Jurkat, Clone E6-1 (cell line): ENCODE data around the gene WNK2.

Source experiments
- DNase-seq: peaks from one replicate; pipeline ENCODE4 v3.0.0-alpha.2; 2011; ENCODE audit warnings: low read depth, low spot score
- H3K4me3 ChIP-seq: 2 replicates; pipeline ENCODE4 v1.5.1; 2011; ENCODE audit warnings: mild to moderate bottlenecking, low read length, control low read depth, moderate library complexity

The WNK2 gene

DNA sequence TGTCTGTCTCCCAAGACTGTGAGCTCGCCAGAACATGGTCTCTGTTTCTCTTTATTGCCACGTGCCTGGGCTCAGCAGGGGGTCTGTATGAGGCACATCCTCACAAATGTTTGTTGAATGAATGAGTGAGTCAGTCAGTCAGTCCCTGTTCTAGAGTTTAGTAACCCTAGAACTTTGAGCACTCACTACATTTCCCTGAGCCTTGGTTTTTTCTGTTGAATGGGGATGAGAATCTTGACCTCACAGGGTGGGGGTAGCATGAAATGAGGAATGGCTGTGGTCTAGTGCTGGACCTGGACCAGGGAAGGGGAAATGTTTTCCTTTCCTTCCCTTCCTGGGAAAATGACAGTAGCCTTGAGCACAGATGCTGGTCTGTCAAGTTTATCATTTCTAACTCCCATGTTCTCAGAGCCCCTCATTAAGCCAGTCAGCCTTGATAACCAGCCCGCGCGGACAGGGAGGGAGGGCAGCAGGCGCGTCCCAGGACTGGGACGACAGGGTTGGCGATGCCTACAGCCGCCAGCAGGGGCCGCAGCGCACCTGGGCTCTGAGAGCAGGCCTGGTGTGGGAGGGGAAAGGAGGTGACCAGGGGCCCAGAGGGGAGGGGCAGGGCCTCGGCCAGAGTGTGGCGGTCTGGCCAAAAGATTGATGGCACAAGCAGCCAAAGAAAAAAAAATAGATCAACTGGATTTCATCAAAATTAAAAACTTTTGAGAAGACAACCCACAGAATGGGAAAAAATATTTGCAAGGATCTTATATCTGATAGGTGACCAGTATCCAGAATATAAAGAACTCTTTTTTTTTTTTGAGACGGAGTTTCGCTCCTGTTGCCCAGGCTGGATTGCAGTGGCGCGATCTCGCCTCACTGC lies 24.1 kb upstream of the WNK2 start:
- no peak overlapping the region for H3K4me3 ChIP-seq
- no peak for DNase-seq

DNA sequence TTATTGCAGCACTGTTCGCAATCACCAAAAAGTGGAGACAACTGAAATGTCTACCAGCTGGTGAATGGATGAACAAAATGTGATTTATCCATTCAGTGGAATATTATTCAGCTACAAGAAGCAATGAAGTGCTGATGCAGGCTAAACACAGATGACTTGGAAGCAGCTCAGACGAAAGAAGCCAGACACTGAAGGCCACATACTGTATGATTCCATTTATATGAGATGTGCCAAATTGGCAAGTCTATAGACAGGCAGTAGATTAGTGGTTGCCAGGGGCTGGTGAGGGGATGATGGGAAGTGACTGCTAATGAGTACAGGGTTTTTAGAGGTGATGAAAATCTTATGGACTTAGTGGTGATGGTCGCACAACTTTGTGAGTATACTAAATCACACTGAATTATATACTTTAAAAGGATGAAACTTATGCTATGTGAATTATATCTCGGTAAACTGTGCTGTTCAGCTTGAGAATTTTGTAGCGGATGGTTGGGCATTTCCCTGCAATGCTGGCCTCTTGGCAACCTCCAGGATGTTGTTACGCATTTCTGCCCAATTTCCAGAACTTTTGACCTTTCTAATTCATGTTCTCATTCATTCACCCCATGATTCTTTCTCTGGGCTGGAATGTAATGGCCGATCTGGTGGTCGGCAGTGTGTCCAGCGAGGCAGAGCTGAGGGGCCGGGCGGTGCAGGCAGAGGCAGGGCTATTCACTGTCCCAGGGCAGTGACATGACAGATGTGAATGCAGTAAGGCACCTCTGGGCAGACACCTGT lies 22.0 kb upstream of the WNK2 start:
- no peak overlapping the region for H3K4me3 ChIP-seq
- no peak for DNase-seq

DNA sequence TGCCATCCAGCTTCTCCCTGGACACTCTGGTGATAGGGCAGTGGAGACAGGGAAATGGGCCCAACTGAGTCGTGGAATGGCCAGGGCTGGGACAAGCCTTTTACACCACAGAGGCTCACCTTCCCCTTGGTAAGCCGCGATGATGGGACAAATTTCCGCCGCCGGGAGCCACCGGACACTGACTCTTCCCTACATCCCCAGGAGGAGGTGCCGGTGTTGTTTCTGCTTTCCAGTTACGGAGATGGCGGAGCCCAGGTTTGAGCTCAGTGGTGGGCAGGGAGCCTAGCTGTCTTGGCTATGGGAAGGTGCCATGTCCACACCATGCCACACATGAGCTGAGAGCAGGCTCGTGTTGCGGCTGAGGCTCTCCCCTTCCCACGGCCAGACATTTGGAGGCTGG lies 19.9 kb upstream of the WNK2 start:
- no peak overlapping the region for H3K4me3 ChIP-seq
- DNase-seq: no peak

DNA sequence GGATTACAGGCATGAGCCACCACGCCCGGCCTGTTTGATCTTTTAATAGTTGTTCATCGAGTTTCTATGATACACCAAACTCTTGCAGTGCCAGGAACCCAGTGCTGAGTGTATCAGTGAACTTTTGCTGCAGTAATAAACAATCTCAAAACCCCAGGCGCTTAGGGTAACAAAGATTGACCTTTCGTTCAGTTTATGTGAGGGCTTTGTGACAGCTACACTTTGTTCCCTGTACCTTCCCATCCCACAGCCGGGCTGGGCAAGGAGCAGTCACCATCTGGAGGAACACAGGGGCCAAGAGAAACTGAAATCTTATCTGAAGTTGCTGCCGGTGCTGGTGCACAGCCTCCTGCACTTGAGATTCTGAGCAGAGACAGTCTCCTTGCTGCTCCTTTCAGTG lies 17.2 kb upstream of the WNK2 start:
- no peak overlapping the region for H3K4me3 ChIP-seq
- no peak for DNase-seq

DNA sequence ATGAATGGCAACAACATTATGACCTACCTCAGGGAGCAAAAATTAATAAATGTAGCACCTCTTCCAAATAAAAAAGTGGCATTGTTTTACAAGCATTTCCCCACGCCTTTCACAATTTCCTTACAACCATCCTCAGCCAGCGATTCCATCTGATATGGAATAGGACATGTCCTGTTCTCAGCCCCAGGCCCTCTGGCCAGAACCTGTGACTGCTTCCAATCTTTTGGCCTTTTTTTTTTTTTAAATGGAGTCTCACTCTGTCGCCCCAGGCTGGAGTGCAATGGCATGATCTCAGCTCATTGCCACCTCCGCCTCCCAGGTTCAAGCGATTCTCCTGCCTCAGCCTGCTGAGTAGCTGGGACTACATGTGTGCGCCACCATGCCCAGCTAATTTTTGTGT lies 16.8 kb upstream of the WNK2 start:
- DNase-seq: no peak

DNA sequence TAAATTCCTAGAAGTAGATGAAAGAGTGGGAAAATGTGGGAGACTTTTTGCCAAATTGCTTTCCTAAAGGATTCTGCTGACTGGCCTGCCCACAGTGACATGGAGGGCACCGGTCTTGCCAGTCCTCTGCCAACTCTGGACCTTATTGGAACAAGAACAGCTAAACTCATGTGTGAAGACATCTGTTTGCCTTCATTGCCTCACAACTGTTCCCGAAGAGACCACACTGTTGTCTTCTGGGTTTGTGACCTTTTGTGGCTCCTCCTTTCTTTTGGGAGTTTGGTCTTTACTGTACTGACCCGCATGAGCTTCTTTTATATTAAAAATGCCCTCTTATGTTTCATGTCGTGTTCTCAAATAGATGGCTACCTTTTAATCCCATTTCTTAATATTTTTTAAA lies 16.1 kb upstream of the WNK2 start:
- H3K4me3 ChIP-seq: no peak overlapping the region
- DNase-seq: no peak

More for the DNA sequence above, 16.8 kb upstream of the WNK2 start:
- H3K4me3 ChIP-seq: no peak overlapping the region

DNA sequence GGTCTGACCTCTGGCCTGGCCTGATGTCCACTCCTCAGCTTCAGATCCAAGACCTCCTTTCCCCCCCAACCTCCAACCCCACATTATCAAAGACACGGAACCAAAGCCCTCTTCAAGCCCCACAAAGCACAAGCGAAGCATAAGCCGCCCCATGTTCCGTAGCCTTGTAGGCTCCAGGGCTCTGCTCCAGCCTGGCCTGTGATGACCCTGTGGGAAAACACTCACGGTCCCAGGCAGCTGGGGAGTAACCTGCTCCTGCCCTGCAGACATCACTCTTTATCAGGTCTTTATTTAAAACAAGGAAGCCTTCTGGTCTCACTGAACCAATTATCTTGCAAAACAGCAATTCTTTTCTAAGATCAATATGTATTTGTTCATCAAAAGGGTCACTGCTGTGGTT lies 15.4 kb upstream of the WNK2 start:
- H3K4me3 ChIP-seq: no peak overlapping the region
- DNase-seq: no peak

DNA sequence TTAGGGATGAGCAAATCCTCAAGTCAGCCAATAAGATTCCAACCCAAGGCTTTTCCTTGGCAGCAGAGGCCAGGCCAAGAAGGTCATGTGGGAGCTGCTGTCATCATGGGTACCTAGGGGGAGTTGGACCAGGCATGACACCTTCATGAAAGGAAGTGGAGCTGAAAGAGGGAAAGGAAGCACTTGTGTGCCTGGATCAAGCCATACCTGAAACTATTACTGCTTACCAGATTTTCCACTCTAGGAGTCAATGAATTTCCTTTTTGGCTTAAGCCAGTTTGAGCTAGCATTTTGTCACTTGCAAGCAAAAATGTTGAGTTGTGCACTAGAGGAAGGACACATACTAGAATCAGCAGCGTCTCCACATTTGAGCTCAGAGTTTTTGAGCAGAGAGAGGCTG lies 14.5 kb upstream of the WNK2 start:
- no peak for DNase-seq

DNA sequence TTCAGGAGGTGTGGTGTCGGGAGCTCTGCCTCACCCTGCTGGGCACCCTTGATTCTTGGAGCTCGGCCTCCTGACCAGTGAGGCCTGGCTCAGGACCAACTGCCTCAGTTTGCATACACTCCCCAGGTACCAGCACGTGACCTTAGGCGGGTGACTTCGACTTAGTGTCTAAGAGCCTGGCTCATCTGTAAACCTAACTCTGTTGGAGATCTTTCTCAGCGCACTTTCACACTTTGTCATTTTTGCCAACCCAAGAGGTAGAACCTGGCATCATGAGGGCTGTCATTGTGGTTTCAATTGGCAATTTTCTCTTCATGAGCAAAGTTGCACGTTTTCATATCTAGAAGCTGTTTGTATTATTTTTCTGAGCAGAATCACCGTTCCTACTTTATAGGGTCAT lies 13.4 kb upstream of the WNK2 start:
- no peak for DNase-seq
- no peak overlapping the region for H3K4me3 ChIP-seq

More for the DNA sequence above, 14.5 kb upstream of the WNK2 start:
- H3K4me3 ChIP-seq: no peak overlapping the region

DNA sequence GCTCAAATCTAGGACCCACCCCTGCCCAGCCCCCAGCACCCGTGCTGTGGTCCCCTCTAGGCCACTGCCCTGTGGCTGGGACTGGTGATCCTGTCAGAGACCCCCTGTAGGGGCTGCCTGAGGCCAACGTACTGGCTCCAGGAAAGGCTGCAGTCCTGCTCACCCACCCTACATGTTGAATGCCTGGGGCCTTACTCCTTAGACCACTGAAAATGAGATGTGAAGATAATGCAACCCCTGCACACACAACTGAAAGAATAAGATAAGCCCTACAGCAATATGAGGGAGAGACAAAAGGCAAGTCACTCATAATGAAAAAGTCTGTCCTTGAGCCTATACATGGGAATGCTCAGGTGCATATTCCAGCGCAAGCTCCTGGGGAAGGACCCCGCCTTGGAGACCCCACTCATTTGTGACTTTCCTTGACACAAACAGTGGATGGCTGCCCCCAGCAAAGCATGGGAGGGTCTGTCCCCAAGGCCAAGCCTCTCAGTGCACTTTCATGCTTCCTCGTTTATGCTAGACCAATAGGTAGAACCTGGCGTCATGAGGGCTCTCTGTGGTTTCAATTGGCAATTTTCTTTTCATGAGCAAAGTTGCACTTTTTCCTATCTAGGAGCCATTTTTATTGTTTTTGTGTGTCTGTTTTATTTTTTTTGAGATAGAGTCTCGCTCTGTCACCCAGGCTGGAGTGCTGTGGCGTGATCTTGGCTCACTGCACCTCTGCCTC lies 12.5 kb upstream of the WNK2 start:
- DNase-seq: no peak
- no peak overlapping the region for H3K4me3 ChIP-seq

DNA sequence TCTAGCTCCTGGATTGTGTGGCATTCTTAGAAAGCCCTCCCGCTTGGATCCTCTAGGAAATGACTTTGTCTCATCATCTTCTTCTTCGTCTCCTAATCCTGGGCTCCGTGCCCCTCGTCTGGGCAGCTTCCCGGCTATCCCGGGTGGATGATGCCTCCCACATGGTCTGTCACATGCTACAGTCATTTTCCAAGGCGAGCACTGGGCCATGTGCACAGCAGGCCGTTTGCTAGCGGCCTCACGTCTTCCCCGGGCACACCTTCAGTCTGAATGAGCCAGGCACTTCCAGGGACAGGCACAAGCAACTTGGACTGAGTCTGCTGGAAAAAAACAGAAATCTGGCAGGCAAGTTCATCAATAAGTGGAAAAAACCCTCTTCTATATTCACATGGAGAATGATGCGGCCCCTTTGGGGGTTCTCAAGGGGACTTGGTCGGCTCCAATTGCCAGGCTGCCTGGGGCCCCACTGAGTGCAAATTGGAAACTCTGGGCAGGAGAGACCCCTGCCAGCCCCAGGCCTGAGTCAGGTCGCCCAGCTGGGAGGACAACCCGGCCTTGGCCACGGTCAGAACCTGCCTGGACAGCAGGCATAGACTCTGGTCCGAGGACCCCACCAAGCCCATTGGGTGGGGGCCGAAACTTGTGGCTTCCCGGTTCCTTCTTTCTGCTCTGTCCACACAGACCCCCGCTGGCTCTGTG lies 11.1 kb upstream of the WNK2 start:
- H3K4me3 ChIP-seq: no peak overlapping the region
- no peak for DNase-seq

DNA sequence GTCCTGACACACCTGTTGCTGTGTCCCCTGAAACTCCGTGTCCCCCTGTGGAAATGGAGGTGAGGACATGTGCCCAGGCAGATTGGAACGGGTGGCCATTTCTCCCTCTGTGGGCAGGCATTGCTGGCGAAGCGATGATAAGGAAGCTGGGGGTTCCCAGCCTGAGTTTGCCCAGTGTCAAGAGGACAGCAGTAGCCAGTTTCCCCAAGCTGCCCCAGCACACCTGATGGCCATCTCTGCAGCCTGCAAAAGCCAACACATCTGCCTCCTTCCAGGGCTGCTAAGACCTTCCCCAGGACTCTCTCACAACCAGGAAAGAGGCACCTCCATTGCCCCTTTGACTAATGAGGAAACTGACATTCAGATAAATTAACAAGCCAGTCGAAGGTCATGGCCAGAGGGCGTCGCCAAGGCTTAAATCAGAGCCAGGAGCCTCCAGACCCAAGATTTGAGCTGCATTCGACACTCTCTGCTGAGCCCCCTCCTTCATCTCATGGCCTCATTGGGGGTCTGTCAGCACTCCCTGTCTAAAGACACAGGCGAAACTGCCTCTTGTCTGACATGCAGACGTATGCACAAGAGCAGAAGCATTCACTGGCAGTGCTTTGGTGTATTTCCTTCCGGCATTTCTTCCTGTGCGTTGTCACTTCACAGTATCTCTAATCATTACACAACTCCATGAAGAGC lies 10.4 kb upstream of the WNK2 start:
- no peak overlapping the region for H3K4me3 ChIP-seq
- DNase-seq: no peak

DNA sequence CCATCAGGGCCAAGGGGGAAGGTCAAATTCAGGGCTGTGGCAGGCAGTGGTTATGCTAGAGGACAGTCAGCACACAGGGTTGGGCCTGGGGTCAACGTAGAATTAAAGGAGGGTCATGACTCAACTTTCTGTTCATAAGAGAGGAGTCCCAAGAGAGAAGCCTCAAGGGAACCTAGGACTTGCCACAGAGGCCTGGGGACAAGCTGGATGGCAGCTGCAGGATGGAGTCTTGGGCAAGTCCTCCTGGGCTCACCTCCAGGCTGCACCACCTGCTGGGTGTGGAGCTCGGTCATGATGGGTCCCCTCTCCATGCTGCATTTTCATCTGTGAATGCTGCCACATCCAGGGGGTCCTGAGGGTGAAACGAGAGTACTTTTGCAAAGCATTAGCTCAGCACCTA lies 9.0 kb upstream of the WNK2 start:
- no peak overlapping the region for H3K4me3 ChIP-seq
- no peak for DNase-seq

DNA sequence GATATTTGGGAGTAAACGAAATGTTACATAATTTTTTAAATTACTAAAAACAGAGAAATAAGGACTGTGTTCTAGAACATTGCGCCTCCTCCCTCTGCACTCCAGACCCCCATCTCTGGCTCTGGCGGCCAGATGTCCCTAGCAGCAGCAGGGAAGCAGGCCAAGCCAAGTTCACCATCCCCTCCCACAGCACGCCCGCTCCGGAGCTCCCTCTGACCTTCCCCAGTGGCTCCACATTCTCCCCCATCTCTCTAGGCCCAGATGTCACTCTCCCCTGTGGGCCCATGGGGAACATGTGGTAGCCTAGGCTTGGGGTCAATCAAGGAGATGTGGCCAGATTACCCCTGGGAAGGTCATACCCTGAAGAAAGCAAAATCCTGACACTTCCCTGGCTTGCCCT lies 6.3 kb upstream of the WNK2 start:
- H3K4me3 ChIP-seq: no peak overlapping the region
- DNase-seq: no peak

DNA sequence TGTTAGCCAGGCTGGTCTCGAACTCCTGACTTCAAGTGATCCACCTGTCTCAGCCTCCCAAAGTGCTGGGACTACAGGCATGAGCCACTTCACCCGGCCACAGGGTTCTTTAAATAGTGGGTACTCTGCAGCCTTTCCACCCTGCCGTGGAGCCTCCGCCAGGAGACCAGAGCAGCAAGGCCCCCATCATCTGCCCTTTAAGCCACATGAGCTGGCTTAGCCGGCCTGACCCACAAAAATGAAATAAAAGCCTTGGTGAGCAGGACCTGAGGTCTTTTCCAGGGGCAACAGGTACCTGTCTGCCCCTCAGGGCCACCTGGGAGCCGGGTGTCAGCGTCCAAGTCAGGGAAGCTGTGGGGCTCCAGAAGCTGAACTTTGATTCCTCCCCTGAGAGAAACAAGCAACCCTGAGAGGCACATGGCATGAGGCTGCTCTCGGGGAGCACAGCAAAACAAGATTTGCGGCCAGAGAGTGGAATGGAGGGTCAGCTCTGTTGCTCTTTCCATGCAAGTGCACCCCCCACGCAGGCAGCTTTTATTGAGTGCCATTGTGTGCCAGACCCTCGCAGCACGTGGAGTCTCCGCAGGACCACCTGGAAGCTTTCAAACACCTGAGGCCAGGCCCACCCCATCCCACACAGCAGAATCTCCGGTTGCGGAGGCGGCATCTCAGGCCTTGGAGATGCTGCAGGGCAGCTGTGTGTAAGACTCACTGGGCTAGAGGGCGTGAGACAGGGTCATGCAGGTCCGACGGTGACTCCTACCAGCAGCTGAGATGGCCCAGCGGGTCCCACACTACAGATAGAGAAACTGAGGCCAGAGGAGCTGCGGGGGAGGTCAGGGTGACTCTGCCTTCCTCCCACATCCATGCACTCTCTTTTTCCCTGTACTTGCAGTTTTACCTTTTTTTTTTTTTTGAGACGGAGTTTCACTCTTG lies 4.8 kb upstream of the WNK2 start:
- no peak for DNase-seq
- no peak overlapping the region for H3K4me3 ChIP-seq

DNA sequence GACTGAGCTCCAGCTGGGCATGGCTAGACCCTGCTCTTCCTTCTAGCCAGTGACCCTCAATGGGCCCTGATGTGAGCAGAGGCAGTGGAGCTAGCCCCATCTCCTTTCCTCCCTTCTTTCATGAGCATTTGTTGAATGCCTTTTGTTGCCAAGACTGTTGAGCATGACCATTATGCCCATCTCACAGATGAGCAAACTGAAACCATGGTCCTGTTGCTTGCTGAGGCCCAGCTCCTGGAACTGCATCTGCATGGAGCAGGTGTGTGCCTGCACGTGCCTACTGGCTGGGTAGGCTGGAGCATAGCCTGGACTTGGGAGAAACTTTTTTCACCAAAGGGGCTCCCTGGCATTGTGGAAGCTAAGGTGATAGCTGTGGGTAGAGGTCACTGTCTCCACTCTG lies 3.0 kb upstream of the WNK2 start:
- H3K4me3 ChIP-seq: no peak overlapping the region
- DNase-seq: no peak

DNA sequence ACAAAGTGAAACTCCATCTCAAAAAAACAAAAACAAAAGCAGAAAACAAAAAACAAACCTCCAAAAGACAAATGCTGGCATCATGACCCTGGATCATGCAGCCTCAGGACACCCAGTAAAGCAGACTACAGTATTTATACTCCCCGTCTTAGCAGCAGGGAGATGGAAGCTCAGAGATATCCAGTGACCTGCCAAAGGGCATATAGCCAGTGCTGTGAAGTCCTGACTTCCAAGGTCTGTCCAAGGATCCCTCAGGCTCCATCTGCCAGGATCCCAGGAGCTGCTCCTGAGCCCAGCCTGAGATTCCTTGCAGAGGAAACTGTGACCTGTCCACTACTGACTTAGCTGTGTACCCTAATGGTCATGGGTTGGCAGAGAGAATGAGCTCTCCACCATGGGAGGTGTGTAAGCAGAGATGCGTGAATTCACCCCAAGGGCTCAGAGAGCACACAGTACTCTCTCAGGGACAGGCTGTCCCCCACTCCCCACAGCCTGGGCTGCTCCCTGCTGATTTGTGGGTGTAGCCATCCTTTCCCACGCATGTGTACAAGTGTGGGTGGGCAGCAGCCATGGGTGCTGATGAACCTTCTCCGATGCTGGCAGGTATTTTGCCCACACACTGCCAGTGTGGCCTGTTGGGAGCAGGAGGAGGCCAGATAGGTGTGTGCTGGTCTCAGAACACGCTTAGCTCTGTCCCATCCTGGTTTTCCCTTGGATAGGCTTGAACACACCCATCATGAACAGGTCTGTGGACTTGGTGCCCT lies 2.1 kb upstream of the WNK2 start:
- DNase-seq: no peak
- no peak overlapping the region for H3K4me3 ChIP-seq
